Upper lobe of left lung (tissue), 6 donors: ENCODE data around the gene ZSWIM6. TPM values are rescaled to one million over a fixed set of nuclear protein-coding genes. Genes with fewer than 3 reads are reported as not detected.

Experiments
- ATAC-seq, 2 donors: fragments of 200-7000 bp; cut with Tn5 transposase; one replicate each; pipeline ENCODE4 v1.9.1; 2022; ENCODE audit warnings: mild to moderate bottlenecking in 2 of 2, moderate library complexity in 2 of 2; ENCODE audit not compliant: low FRiP score in 2 of 2
- DNase-seq, 2 donors: peaks; one replicate each; pipeline ENCODE4 v3.0.0-alpha.2; 2019 to 2020
- H3K27ac ChIP-seq, 4 donors: fragments of 200-600 bp; sonication (generic); one replicate each; pipeline ENCODE4 v1.5.1; 2016 to 2019
- H3K27me3 ChIP-seq, 4 donors: fragments of 200-600 bp; sonication (generic); one replicate each; pipeline ENCODE4 v1.5.1; 2017 to 2019
- H3K36me3 ChIP-seq, 4 donors: fragments of 200-600 bp; sonication (generic); one replicate each; pipeline ENCODE4 v1.5.1; 2016 to 2019
- H3K4me1 ChIP-seq, 4 donors: fragments of 200-600 bp; sonication (generic); one replicate each; pipeline ENCODE4 v1.5.1; 2018 to 2019
- H3K4me3 ChIP-seq, 4 donors: fragments of 200-600 bp; sonication (generic); one replicate each; pipeline ENCODE4 v1.5.1; 2017 to 2019; ENCODE audit warnings: mild to moderate bottlenecking in 2 of 4, moderate library complexity in 1 of 4
- H3K9me3 ChIP-seq, 4 donors: fragments of 200-600 bp; sonication (generic); one replicate each; pipeline ENCODE4 v1.5.1; 2018 to 2019
- EP300 ChIP-seq, 4 donors: sonication (generic); formaldehyde crosslinking; IDR thresholded peaks; one replicate each; pipeline ENCODE4 v1.5.1; 2017; ENCODE audit warnings: antibody characterized with exemption in 4 of 4, control low read depth in 2 of 4
- POLR2A ChIP-seq, 4 donors: fragments of 450-650 bp; IDR thresholded peaks; one replicate each; pipeline ENCODE4 v1.5.1; 2016 to 2017; ENCODE audit warnings: antibody characterized with exemption in 4 of 4, mild to moderate bottlenecking in 2 of 4
- POLR2AphosphoS5 ChIP-seq, 2 donors: sonication (generic); formaldehyde crosslinking; IDR thresholded peaks; one replicate each; pipeline ENCODE4 v1.5.1; 2017; ENCODE audit warnings: antibody characterized with exemption in 2 of 2
- WGBS, 2 donors: methylation state at CpG; one replicate each; pipeline ENCODE4 v1.1.5; 2017 to 2018; 5-methylcytosine and 5-hydroxymethylcytosine counted together
- total RNA-seq, 6 donors: library from RNA; depleted of rRNA in 4 of 6; stranded (reverse); fragments of >200 nt in 4 of 6; gene quantifications; one replicate each; pipeline versions ENCODE4 v1.1.0 to v1.2.1, GENCODE V29; 2016 to 2021
- TF ChIP-seq, protein P1 (sequence below), 6 experiments: fragments of 450-650 bp in 4 of 6; fragments of 200-600 bp in 2 of 6; sonication (generic) in 2 of 6; IDR thresholded peaks; one replicate each; pipeline ENCODE4 v1.5.1; 2016 to 2019; ENCODE audit warnings: antibody characterized with exemption in 6 of 6
- donor health status: DM: no; HTN: no; CAD: no; lungs with moderate emphysema.
- donor health status: DM: no; HTN: yes; CAD: no; lungs with severe emphysema.

The ZSWIM6 gene
- total RNA-seq, 6 donors from 2014 or later: 10.5 to 22.3 (median 15.7) TPM

GRCh38 chr5:61532983-61533382 lies 200.9 kb downstream of the ZSWIM6 start:
- Histone ChIP-seq H3K36me3 (peaks cover 0 to 46% (median 12%) of the 10 kb centered on the region in 4 donors), H3K27me3 (no peaks in the 10 kb centered on the region), H3K9me3 (peaks cover 0 to 4% (median 0%) of the 10 kb centered on the region in 4 donors), H3K4me3 (no peak overlapping the region), H3K4me1 (no peaks in the 10 kb centered on the region), H3K27ac (no peak overlapping the region)
- DNase-seq: no peak
- no peak for TF ChIP-seq EP300 (IDR thresholded peaks at IDR 0.05)
- ATAC-seq: no peak
- WGBS, 2 donors: 96 to 99% methylated on average over 4 of the region's 4 CpGs

GRCh38 chr5:61534481-61535267 lies 202.6 kb downstream of the ZSWIM6 start:
- H3K4me3 ChIP-seq: no peak overlapping the region
- TF ChIP-seq POLR2AphosphoS5 (IDR thresholded peaks at IDR 0.05): no peak
- H3K27me3 ChIP-seq: no peaks in the 10 kb centered on the region
- DNase-seq (no peak), ATAC-seq (no peak)
- WGBS, 2 donors: 71 to 83% methylated on average over 5 of the region's 5 CpGs
- peaks cover 4 to 54% (median 18%) of the 10 kb centered on the region in 4 donors for H3K36me3 ChIP-seq
- H3K9me3 ChIP-seq: peaks cover 0 to 4% (median 0%) of the 10 kb centered on the region in 4 donors
- no peak overlapping the region for H3K27ac ChIP-seq
- H3K4me1 ChIP-seq: no peaks in the 10 kb centered on the region

DNA sequence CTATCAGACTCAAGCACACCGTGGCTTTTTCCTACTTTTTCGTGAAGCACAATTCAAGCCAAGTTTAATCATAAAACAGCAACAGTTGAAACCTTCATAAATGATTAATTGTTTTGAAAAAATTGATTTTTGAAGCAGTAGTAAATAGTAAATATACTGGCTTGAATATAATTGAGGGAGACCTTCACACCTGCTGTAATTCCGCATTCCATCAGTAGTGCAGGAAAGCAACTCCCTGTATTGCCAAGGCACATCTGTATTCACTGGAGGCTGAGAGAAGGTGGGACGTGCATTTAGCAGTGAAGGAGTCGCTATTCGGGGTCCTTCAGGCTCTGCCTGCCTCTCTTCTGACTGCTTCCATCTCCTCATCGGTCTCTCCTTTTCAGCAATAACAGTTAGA lies 203.8 kb downstream of the ZSWIM6 start:
- ATAC-seq (no peak), DNase-seq (no peak)
- Histone ChIP-seq H3K27ac (no peak overlapping the region), H3K4me3 (no peak overlapping the region), H3K4me1 (no peaks in the 10 kb centered on the region), H3K9me3 (peaks cover 0 to 4% (median 0%) of the 10 kb centered on the region in 4 donors), H3K36me3 (peaks cover 4 to 53% (median 18%) of the 10 kb centered on the region in 4 donors), H3K27me3 (no peaks in the 10 kb centered on the region)
- WGBS, 2 donors: 96% methylated on average over 7 of the region's 7 CpGs
- TF ChIP-seq EP300 (IDR thresholded peaks at IDR 0.05) (no peak), POLR2A (IDR thresholded peaks at IDR 0.05) (no peak), POLR2AphosphoS5 (IDR thresholded peaks at IDR 0.05) (no peak)
- TF ChIP-seq, protein P1, sequence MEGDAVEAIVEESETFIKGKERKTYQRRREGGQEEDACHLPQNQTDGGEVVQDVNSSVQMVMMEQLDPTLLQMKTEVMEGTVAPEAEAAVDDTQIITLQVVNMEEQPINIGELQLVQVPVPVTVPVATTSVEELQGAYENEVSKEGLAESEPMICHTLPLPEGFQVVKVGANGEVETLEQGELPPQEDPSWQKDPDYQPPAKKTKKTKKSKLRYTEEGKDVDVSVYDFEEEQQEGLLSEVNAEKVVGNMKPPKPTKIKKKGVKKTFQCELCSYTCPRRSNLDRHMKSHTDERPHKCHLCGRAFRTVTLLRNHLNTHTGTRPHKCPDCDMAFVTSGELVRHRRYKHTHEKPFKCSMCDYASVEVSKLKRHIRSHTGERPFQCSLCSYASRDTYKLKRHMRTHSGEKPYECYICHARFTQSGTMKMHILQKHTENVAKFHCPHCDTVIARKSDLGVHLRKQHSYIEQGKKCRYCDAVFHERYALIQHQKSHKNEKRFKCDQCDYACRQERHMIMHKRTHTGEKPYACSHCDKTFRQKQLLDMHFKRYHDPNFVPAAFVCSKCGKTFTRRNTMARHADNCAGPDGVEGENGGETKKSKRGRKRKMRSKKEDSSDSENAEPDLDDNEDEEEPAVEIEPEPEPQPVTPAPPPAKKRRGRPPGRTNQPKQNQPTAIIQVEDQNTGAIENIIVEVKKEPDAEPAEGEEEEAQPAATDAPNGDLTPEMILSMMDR (IDR thresholded peaks at IDR 0.05): no peak

- Histone ChIP-seq H3K27ac (no peak overlapping the region), H3K36me3 (peaks cover 12 to 54% (median 26%) of the 10 kb centered on the region in 4 donors), H3K4me3 (no peak overlapping the region), H3K4me1 (no peaks in the 10 kb centered on the region), H3K9me3 (peaks cover 0 to 4% (median 0%) of the 10 kb centered on the region in 4 donors), H3K27me3 (no peaks in the 10 kb centered on the region)
- TF ChIP-seq, protein P1 (IDR thresholded peaks at IDR 0.05): no peak
- TF ChIP-seq POLR2AphosphoS5 (IDR thresholded peaks at IDR 0.05) (no peak), POLR2A (IDR thresholded peaks at IDR 0.05) (no peak), EP300 (IDR thresholded peaks at IDR 0.05) (no peak)
- WGBS, 2 donors: 91 to 95% methylated on average over 1 of the region's 1 CpG
- no peak for ATAC-seq
- no peak for DNase-seq
Measured at GRCh38 chr5:61536922-61537321, 204.9 kb downstream of the ZSWIM6 start.

DNA sequence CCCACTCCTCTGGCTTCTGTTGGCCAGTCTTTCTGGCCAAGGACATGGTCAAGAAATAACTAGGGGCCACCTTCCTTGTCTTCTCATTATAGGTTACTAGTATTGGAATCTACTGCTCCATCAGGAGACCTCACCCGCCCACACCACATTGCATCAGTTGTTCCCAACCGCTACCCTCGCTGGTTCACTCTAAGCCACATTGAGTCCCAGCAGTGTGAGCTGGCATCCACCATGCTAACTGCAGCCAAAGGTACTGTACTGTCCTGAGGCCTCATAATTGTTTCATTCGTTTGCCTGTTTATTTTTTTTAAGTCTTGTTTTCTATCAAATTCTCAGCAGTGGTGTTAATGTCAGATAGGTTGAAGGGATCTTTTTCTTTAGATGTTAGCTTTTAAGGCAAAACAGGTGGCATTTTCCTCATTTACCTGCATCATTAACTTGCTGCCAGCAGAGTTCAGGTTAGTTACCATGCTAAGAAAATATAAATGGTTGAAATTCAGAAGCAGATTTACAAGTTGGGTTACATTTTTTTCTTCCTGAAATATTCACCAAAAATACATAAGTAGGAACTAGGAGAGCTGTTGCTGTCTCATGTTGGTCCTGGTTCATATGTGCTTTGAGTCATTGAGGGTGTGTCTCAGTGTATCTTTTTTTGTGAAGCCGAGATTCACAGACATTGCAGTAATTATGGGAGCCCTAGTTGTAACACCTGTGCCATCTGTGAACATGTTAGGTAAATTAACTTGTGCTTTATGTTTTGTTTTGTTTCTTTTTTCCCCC lies 206.9 kb downstream of the ZSWIM6 start:
- DNase-seq (no peak), ATAC-seq (no peak)
- WGBS, 2 donors: 92 to 94% methylated on average over 5 of the region's 5 CpGs
- H3K9me3 ChIP-seq: peaks cover 0 to 8% (median 2%) of the 10 kb centered on the region in 4 donors
- no peak overlapping the region for H3K4me3 ChIP-seq
- peaks cover 31 to 69% (median 46%) of the 10 kb centered on the region in 4 donors for H3K36me3 ChIP-seq
- H3K27me3 ChIP-seq: no peaks in the 10 kb centered on the region
- no peak for TF ChIP-seq POLR2A (IDR thresholded peaks at IDR 0.05)
- no peak for TF ChIP-seq EP300 (IDR thresholded peaks at IDR 0.05)
- TF ChIP-seq, protein P1 (IDR thresholded peaks at IDR 0.05): no peak
- no peak for TF ChIP-seq POLR2AphosphoS5 (IDR thresholded peaks at IDR 0.05)
- no peaks in the 10 kb centered on the region for H3K4me1 ChIP-seq
- H3K27ac ChIP-seq: no peak overlapping the region
